A673 (cell line): ENCODE measurements around the gene MGMT. TPM values are rescaled to one million over a fixed set of nuclear protein-coding genes. Genes with fewer than 3 reads are reported as not detected.

Experiments
- BruUV-seq: library from RNA; stranded (reverse); fragments of 400-500 nt; replicated peaks from 2 replicates; lab custom pipeline; 2021; lab: Mats Ljungman, UMichigan
- CTCF ChIA-PET: fragments of 300-600 bp; sonication (Branson Sonifier 250); formaldehyde crosslinking; loops from one replicate; lab custom pipeline; 2022; ENCODE audit warnings: antibody characterized with exemption; lab: Charles Lee
- POLR2A ChIA-PET: fragments of 300-600 bp; sonication (Branson Sonifier 250); formaldehyde crosslinking; loops from one replicate; lab custom pipeline; 2022; ENCODE audit warnings: antibody characterized with exemption; ENCODE audit not compliant: low non-redundant PET; lab: Charles Lee
- DNase-seq: peaks from one replicate; pipeline ENCODE4 v3.0.0-alpha.2; 2015; ENCODE audit warnings: low spot score
- H3K27ac ChIP-seq: fragments of 200-600 bp; sonication (generic); 2 replicates; pipeline ENCODE4 v1.5.1; 2016; ENCODE audit warnings: mixed run types, low read depth, mild to moderate bottlenecking, mixed read lengths, antibody characterized with exemption, low read length; ENCODE audit not compliant: poor library complexity, severe bottlenecking
- H3K27me3 ChIP-seq: fragments of 200-600 bp; sonication (generic); replicated peaks from 2 replicates; pipeline ENCODE4 v1.6.1; 2017; ENCODE audit warnings: mixed run types, low read depth, mild to moderate bottlenecking, mixed read lengths, antibody characterized with exemption, low read length; ENCODE audit not compliant: insufficient read depth, poor library complexity
- H3K36me3 ChIP-seq: fragments of 200-600 bp; sonication (generic); 2 replicates; pipeline ENCODE4 v1.6.1; 2016; ENCODE audit warnings: mixed run types, mild to moderate bottlenecking, mixed read lengths, antibody characterized with exemption, low read length; ENCODE audit not compliant: insufficient read depth, poor library complexity, severe bottlenecking
- H3K4me1 ChIP-seq: fragments of 200-600 bp; sonication (generic); 2 replicates; pipeline ENCODE4 v1.6.1; 2017; ENCODE audit warnings: mixed run types, mild to moderate bottlenecking, mixed read lengths, antibody characterized with exemption, low read length; ENCODE audit not compliant: insufficient read depth, poor library complexity, severe bottlenecking
- H3K4me3 ChIP-seq: fragments of 200-600 bp; sonication (generic); 2 replicates; pipeline ENCODE4 v1.5.1; 2016; ENCODE audit warnings: low read depth, mixed run types, mild to moderate bottlenecking, mixed read lengths, low read length; ENCODE audit not compliant: poor library complexity, severe bottlenecking
- H3K9me3 ChIP-seq: fragments of 200-600 bp; sonication (generic); 2 replicates; pipeline ENCODE4 v1.6.1; 2016; ENCODE audit warnings: mixed run types, low read depth, mild to moderate bottlenecking, mixed read lengths, antibody characterized with exemption, low read length; ENCODE audit not compliant: poor library complexity, severe bottlenecking
- EZH2 ChIP-seq: fragments of 200-600 bp; sonication (generic); IDR thresholded peaks from 2 replicates; pipeline ENCODE4 v1.6.1; 2017; ENCODE audit warnings: borderline replicate concordance, low read depth, mild to moderate bottlenecking, mixed read lengths, antibody characterized with exemption, low read length; ENCODE audit not compliant: poor library complexity, severe bottlenecking
- intact Hi-C: fragments of 100-400 bp; cut with micrococcal nuclease; formaldehyde crosslinking; loops from one replicate; pipeline ENCODE4 v1.10.0; 2022; ENCODE audit not compliant: unreplicated experiment
- total RNA-seq: library from RNA; stranded (reverse); gene quantifications from 2 replicates; pipeline ENCODE4 v1.2.3, GENCODE V29; 2021
- TF ChIP-seq, protein P1 (sequence below): fragments of 300-800, 200-600 bp; sonication (generic); conservative IDR thresholded peaks from 2 replicates; pipeline ENCODE4 v1.5.1; 2017; ENCODE audit warnings: low read depth, mild to moderate bottlenecking, antibody characterized with exemption, low read length, moderate library complexity, mixed read lengths

The MGMT gene
- total RNA-seq, 1 experiment from 2014 or later = 19.5 TPM

DNA sequence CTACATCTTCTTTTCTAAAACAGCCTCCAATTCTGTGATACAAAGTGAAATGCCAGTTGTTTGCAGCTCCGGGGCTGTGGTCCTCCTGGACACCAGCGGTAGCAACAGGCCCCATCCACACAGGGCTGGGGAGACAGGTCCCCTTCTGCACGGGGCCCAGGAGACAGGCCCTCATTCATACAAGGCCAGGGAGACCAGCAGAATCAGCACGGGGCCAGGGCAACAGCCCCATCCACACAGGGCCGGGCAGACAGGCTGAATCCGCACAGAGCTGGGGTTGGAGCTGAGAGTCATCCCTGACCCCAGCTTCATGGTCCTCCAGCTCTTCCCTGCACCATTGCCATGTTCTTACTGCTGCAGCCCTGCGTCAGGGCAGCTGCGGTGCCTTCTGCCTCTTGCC is 238.6 kb downstream of the MGMT start:
- ChIA-PET CTCF (no interaction called here), POLR2A (no interaction called here)
- Histone ChIP-seq H3K4me3 (no peak overlapping the region), H3K36me3 (no peaks in the 10 kb centered on the region), H3K9me3 (no peaks in the 10 kb centered on the region), H3K27me3 (no peaks in the 10 kb centered on the region), H3K27ac (no peak overlapping the region), H3K4me1 (peaks cover 13% of the 10 kb centered on the region)
- BruUV-seq = no TSS peak
- TF ChIP-seq EZH2 = no peak
- TF ChIP-seq, protein P1, sequence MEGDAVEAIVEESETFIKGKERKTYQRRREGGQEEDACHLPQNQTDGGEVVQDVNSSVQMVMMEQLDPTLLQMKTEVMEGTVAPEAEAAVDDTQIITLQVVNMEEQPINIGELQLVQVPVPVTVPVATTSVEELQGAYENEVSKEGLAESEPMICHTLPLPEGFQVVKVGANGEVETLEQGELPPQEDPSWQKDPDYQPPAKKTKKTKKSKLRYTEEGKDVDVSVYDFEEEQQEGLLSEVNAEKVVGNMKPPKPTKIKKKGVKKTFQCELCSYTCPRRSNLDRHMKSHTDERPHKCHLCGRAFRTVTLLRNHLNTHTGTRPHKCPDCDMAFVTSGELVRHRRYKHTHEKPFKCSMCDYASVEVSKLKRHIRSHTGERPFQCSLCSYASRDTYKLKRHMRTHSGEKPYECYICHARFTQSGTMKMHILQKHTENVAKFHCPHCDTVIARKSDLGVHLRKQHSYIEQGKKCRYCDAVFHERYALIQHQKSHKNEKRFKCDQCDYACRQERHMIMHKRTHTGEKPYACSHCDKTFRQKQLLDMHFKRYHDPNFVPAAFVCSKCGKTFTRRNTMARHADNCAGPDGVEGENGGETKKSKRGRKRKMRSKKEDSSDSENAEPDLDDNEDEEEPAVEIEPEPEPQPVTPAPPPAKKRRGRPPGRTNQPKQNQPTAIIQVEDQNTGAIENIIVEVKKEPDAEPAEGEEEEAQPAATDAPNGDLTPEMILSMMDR = no peak
- intact Hi-C loops = no loop called here
- DNase-seq = no peak

DNA sequence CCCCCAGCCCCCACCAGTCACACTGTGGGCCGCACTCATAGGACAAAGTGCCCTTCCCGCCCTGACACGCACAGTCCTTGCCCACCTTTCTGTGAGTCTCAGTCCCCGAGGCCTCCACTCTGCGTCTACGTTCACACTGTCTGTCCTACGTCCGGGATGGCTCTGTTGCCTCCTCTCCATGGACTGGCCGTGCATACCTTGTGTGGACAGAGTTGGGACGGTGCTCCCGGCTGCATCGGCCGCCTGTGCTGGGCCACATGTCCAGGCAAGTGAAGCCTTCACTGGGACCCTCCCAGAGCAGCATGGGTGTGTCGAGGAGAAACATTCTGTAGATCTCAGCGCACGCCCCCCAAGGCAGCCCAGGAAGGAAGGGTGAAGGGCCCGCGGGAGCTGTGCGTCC is 239.0 kb downstream of the MGMT start:
- peaks cover 9% of the 10 kb centered on the region for H3K4me1 ChIP-seq
- no peak for DNase-seq
- no peaks in the 10 kb centered on the region for H3K9me3 ChIP-seq
- H3K27ac ChIP-seq = no peak overlapping the region
- ChIA-PET CTCF (no interaction called here), POLR2A (no interaction called here)
- no peaks in the 10 kb centered on the region for H3K36me3 ChIP-seq
- H3K27me3 ChIP-seq = no peaks in the 10 kb centered on the region
- BruUV-seq = no TSS peak
- intact Hi-C loops = no loop called here
- no peak overlapping the region for H3K4me3 ChIP-seq
- TF ChIP-seq EZH2 = no peak
- TF ChIP-seq, protein P1 = no peak

DNA sequence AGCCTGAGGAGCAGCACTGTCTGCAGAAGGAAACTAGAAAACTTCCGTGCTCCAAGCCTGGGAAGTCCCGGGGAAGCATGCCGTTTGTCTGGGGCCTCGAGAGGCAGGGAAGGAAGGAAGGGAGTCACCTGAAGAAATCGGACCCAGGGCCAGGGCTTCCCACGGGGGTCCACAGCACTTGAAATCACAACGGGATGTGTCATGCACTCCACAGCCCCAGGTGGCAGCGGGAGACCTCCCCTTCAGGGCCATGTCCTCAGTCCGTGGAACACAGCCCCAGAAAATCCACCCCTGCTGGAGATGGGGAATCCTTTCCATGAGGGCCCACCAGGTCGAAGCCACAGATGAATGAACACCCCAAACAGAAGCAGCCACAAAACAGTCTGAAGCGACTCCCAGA is 239.5 kb downstream of the MGMT start:
- intact Hi-C loops = no loop called here
- TF ChIP-seq, protein P1 = no peak
- TF ChIP-seq EZH2 = no peak
- Histone ChIP-seq H3K4me3 (no peak overlapping the region), H3K4me1 (peaks cover 9% of the 10 kb centered on the region), H3K36me3 (no peaks in the 10 kb centered on the region), H3K9me3 (no peaks in the 10 kb centered on the region), H3K27me3 (no peaks in the 10 kb centered on the region), H3K27ac (no peak overlapping the region)
- ChIA-PET CTCF (no interaction called here), POLR2A (no interaction called here)
- no TSS peak for BruUV-seq
- no peak for DNase-seq
